Stimulated activated CD4-positive, alpha-beta T cell treated with anti-CD3 and anti-CD28 coated beads, Interleukin-4, amount 100 ng/mL, for 4 hours (primary cell): ENCODE results near the gene JSRP1.
"Not testable (repeated sequence)": the region's sequence is repeated elsewhere in the genome, so short reads cannot be mapped to it uniquely, and the experiment has no call there.

Source experiments
- DNase-seq, 2 experiments: peaks; one replicate each; pipeline ENCODE4 v3.0.0-alpha.2; 2020

JSRP1 gene

DNA sequence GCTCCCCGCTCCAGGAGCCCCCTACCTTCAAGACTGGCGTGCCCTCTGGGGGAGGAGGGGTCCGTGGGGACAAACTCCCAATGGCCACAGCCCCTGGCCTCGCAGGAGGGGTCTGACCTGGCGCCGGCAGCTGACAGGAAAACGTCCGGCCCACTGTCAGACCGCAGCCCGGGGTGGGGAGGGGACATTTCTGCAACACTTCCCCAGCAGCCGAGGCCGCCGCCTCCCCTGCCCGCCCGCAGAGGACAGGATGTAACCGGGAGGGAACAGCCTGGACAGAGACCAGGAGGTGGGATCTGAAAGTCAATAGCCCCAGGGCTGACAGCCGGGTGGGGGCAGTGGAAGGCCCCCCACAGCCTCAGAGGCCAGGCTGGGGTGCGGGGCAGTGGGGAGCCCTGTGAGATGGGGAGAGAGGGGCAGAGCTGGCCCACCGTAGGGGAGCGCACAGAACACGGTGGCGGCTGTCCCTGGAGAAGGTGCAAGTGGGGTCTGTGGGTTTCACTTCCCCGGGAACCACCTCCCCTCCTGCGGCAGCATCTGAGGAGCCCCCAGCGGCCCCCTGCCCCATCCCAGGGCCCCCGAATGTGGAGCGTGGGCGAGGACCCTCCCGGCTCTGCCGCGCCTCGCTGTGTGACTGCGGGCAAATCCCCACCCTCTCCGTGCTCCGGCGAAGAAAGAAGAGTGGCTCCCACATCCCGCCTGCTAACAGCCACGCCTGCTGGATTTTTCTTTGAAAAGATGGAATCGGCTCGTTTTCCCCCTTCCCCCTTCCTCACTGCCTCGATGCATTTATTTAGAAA, 26.0 kb upstream of the JSRP1 start, which contains the start of gene PEAK3:
PEAK3 (minus strand) TSS at position 114 of the 800 bp plus-strand sequence. CDS start 1,244 bp downstream, outside the sequence.
- DNase-seq: peak in 1 of 2 experiments; percentile 14

DNA sequence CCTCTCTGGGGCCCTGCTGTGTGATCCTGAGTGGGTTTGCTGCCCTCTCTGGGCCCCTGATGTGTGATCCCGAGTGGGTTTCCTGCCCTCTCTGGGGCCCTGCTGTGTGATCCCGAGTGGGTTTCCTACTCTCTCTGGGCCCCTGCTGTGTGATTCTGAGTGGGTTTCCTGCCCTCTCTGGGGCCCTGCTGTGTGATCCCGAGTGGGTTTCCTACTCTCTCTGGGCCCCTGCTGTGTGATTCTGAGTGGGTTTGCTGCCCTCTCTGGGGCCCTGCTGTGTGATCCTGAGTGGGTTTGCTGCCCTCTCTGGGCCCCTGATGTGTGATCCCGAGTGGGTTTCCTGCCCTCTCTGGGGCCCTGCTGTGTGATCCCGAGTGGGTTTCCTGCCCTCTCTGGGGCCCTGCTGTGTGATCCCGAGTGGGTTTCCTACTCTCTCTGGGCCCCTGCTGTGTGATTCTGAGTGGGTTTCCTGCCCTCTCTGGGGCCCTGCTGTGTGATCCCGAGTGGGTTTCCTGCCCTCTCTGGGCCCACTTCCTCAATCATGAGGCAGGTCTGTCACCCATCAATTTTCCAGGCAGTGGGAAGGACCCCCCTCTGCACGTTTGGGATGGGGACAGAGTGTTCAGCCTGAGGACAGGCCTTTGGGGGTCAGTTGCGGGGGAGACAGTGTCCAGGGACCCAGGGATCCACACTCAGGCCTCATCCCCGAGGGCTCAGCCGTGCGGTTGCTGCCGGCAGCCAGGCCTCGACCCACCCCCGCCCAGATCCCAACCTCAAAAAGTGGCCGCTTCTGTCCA, 25.2 kb upstream of the JSRP1 start:
- not testable (repeated sequence) for DNase-seq

DNA sequence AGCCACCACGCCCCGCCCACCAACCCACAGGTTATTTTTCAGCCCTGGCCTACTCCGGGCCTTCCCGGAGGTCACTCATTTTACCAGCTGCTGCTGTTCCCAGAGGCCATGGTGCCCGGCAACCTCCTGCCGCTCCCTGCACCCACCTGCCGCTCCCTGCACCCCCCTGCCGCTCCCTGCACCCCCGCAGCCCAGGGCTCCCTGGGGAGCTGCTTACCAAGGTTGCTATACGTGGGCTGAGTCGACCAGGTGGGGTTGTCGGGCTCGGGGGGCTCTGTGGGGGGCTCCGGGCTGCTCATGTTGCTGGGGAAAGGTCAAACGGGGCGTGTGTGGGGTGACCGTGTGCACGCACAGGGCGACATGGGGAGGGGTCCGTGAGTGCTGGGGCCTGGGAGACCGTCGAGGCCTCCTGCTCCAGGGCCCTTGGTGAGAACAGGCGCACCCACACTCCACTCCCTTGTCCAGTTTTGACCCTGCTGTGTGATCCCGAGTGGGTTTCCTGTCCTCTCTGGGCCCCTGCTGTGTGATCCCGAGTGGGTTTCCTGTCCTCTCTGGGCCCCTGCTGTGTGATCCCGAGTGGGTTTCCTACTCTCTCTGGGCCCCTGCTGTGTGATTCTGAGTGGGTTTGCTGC, 24.5 kb upstream of the JSRP1 start:
- DNase-seq: no peak

DNA sequence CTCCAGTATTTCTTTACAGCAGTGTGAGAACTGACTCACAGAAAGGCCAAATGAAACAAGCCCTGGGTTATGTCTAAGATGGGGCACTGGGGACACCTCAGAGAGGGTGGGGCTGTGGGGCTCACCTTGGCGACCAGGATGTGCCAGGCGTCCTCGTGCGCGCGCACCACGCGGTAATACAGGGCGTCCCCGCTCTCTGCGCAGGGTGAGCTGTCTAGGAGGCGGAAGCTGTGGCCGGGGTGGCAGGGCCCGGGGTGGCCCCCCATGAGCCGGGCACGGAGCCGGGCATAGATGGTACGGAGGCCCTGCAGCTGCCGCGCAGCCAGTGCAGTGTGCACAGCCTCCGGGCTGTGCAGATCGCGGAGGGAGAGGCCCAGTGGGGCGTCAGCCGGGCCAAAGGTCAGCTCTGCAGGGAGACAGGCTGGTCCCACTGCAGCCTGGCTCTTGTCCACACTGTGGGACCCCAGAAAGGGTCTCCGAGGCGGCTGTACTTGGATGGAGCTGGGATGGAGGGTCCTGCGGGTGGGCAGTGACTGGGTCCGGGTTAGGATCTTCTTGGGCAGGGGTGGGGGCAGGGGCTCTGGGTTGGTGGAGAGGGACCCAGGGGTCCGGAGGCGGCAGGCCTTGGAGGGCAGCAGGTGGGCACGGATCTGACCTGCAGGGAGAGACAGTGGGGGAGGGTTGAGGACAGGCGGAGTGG, 22.4 kb upstream of the JSRP1 start:
- no peak for DNase-seq

DNA sequence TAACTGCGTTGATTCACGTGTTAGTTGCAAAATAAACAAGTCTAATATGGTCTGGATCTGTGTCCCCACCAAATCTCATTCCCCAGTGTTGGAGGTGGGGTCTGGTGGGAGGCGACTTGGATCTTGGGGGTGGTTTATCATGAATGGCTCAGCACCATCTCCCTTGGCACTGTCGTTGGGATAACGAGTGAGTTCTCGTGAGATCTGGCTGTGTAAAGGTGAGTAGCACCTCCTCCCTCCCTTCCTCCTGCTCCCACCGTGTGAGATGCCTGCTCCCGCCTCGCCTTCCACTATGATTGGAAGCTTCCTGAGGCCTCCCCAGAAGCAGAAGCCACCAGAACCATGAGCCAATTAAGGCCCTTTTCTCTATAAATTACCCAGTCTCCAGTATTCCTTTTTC, 20.9 kb upstream of the JSRP1 start:
- no peak for DNase-seq

DNA sequence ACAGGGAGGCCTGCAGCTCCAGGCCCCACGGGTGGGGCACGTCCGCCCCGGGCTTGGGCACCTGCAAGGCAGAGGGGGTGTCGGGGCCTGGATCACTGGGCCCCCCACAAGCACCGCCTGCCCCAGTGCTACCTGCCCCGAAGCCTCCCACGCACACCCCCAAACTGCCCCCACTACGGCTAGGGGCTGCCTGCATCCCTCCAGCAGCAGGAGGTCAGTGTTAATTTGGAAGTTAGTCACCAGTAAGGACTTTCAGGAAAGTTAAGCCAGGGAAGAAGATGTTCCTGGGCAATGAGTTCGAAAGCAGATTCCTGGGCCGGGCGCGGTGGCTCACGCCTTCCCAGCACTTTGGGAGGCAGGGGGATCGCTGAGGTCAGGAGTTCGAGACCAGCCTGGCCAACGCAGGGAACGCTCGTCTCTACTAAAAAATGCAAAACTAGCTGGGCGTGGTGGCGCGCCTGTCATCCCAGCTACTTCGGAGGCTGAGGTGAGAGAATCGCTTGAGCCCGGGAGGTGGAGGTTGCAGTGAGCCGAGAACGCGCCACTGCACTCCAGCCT, 20.3 kb upstream of the JSRP1 start:
- DNase-seq: no peak

DNA sequence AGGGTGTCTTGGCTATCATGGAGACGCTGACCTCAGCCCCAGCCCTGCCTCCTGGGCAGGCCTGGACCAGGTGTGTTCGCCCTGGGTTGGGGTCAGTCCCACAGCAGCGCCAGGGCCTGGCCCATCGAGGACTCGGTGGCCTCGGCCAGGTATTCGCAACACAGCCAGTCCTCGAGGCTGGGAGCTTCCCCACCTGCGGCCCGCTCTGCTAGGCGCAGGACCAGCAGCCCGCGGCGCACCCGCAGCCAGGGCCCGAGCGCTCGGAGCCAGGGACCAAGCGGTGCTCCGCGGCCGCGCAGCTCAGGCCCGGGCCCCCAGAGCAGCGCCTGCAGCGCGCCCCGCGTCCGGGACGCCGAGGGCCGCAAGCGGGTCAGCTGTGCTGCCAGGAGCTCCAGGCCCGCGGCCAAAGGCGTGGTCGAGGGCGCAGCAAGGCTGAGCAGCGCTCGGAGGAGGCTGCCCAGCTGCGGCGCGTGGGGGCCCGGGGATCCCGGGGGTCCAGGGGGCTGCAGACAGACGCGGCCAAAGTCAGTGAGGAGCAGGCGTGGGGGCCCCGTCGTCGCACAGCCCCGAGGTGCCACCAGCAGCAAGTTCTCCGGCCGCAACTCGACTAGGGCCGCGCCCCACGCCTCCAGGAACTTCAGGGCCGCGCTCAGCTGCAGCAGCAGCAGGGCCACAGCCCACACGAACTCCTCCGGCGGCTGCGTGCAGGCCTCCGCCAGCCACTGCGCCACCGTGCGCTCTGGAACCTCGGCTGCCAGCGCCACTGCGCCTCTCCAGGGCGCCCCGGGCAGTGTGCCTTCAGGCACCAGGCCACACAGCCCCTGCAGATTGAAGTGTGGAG, 19.6 kb upstream of the JSRP1 start:
- no peak for DNase-seq

DNA sequence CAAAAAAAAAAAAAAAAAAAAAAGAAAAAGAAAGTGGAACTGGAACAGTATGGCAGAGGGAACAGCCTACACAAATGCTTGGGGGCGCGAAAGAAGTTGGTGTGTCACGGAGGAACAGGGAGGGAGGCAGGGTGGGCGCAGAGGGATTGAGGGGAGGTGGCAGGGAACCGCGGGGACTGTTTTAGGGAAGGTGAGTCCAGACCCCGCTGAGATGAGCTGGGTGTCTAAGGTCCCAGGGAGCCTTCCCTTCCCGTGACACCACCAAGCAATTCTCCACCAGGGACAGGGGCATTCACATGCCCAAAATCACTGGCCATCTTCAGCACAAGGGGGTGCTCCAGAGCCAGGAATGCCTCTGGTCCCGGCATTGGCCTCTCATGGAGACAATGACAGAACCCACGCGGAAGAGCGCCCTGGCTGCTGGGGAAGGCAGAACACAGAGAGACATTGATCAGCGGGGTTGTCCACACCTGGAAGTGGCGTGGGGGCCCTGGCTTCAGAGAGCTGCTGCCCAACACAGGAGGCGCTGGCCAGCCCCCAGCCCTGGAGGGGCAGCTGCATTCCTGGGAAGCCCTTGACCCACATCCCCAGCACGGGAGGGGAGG, 18.8 kb upstream of the JSRP1 start:
- DNase-seq: peak in 1 of 2 experiments; percentile 38

DNA sequence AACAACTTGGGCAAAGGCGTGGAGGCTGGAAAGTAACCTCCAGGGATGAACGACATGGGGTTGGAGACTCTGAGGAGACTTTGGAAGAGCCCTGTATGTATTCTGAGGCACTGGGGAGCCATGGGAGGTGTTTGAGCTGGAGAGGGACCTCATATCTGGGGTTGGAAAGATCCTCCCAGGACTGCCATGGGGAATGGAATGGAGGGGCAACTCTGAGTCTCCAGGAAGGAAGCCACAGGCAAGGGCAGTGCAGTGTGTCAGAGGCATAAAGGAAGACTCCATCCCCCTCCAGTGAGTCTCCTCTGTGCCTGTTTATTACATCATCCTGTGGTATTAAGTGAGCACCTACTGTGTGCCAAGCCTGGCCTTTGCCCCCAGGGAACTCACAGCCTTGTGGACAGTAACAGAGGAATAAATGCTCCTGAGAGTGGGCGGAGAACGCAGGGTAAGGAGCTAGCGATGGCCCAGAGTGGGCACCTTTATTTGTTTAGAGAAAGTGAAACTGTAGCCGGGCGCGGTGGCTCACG, 18.0 kb upstream of the JSRP1 start:
- no peak for DNase-seq

DNA sequence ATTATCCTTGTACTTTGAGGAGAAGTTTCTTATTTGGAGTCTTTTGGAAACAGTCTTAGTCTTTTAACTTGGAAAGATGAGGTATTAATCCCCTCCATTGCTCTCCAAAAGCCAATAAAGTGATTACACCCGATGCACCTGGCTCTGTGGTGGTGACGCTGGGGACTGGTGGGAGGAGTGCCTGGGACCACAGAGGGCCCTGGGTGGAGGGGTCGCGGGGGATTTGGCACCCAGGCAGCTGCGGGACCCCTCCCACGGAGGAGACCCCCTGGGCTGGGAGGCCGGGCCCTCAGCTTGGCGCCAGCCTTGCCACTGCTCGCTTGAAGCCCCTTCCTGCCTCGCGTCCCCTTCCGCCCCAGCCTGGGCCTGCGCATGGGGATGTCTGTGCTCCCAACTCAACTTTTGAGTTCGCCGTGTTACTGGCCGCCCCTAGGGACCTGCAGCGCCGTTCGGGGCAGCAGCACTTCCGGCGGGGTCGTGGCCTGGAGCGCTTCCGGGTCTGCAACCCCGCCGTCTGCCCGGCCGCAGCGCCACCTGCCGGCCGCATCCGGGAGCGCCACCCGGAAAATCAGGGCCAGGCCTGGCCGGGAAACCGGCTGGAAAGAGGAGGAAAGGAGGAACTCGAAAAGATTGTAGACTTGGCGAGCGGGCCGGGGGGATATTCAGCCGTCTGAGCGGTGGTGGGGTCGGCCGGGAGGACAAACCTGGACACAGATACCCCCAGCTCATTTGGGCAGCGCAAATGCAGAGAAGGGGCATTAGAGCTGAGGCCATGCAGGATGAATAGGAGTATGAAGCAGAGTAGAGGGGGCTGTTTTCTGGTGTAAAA, 17.4 kb upstream of the JSRP1 start:
- DNase-seq: peak; percentile 48 to 69

DNA sequence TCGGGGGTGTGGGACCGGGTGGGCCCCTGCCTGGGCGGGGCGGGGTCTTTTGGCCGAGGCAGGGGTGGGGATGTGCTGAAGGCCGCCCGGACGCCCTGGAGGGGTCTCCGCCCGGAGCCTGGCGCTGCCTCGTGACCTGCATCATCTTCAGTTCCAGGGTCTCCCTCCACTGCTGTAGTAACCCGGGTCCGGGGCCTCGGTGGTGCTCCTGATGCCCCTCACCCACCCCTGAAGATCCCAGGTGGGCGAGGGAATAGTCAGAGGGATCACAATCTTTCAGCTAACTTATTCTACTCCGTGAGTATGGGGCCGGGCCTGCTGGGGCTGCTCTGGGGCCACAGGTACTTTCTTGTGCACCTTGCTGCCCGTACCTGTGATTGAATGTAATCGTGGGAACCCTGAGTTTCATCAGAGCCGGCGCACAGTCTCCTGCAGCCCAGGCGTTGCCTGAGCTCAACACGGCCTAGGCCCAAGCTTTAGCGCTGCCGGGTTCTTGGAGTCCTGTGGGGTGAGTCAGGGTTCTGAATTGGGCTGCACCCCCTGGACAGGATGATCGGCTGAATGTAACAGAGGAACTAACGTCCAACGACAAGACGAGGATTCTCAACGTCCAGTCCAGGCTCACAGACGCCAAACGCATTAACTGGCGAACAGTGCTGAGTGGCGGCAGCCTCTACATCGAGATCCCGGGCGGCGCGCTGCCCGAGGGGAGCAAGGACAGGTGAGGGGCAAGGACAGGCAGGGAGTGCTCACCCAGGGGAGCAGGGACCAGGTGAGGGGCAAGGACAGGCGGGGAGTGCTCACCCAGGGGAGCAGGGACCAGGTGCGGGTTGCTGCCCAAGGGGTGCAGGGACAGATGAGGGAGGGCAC, 15.3 kb upstream of the JSRP1 start:
- DNase-seq: no peak

DNA sequence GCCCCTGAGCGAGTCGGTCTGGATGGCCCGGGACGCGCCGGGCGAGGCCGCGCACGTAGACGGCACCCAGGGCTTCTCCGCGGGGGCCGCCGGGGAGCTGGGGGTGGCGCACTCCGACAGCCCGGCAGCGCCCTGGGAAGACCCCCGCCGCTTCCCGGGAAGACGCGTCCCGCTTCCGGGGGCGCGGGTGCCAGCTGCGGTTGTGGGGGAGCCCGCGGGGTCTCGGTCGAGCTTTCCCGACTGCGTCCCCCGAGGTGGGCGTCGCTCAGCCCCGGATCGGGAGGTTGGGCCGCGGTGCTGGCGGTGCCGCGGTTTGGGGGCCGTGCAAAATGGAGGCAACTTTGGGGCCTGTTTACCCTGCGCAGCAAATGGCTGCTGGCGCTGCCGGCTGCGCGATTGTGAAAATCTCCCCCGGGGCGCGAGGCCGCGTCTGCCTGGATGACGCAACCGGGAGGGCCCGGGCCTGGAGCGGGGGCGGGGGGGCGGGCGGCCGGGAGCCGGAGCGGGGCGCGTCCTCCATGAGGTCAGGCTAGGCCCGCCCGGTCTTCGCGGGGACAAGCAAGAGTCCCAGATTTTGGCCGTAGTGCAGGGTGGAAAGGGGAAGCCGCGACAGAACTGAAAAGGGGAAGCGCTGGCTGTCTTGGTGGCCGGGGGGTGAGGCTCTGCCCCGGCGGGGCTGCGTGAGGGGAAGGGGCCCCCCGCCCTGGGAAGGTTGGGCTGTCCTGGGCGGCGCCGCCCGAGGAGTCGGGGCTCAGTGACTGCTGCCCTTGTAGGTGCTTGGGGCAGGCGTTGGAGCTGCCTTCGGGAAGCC, 14.4 kb upstream of the JSRP1 start:
- peak; percentile 74 to 75 for DNase-seq

DNA sequence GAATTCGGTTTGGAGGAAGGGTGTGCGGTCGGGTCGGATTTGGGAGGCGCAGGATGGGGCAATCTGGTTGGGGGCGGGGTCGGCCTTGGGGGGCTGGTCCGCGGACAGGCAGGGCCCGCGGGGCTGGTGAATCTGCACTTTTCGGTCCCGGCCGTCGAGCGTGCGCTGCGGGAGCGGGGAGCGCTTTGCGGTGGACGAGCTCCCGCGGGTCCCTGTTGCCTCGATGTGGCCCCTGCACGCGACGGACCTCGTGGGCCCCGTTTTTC, 13.9 kb upstream of the JSRP1 start:
- DNase-seq: peak; percentile 18 to 49

DNA sequence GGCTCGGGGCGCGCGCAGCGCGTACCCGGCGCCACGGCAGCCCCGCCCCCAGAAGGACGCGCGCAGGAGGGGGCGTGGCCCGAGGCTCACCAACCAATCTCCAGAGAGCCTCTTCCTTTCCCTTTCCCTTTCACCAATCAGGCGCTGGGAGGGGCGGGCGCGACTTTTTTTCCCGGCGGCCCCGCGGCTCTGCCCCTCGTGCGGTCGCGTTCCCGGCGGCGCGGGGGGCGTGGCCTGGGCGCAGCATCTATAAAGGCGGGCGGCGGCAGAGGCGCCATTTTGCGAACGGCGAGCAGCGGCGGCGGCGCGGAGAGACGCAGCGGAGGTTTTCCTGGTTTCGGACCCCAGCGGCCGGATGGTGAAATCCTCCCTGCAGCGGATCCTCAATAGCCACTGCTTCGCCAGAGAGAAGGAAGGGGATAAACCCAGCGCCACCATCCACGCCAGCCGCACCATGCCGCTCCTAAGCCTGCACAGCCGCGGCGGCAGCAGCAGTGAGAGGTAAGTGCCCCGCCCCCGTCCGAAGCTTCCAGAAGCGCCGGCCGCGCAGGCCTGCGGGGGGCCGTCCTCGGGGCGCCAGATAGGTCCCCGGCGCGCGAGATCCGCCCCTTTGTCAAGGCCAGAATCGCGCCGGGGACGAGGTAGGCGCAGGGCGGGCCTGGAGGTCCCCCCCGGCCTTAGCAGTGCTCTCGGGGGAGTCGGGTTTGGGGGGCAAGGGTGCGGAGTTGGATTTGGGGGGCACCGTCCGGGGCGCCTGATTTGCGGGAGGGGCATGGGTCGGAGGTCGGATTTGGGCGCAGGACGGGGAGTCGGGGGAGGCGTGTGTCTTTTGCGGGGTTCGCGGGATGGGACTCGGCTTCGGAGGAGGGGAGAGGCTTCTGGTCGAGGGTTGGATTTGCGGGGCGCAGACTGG, 13.3 kb upstream of the JSRP1 start:
- DNase-seq: peak; percentile 98 to 99

DNA sequence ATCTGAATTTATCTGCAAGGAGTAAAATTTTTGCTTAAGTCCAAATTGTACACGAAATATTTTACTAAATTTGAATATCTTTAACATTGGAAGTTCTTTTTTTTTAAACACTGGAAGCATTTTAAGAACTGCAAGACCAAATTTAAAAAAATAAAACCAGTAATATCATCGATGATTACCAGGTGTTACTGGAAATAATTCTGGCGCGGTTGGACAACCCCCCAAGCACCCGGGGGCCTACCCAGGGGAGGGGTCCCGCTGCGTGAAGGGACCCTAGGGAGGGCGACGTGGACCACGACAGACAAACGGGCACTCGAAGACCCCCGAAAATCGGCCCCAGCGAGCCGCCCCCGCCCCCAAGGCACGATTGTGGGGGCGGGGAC, 12.6 kb upstream of the JSRP1 start:
- DNase-seq: no peak

DNA sequence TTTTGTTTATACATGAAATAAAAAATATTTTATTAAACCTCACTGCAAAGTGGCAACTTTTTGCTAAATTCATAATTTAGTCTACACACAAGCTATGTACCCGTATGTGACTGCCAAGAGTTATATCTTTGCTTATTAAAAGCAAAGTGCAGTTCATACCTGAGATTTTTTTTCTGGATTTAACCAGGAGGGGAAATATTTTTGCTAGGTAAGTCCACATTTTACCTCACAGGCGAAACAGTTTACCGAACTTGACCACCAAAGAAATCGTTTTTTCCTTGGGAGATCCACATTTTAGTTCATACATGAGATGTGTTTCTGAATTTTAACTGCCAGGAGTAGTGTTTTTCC, 12.2 kb upstream of the JSRP1 start:
- no peak for DNase-seq
